H1 (cell line): Measurements from ENCODE around the gene EN1. TPM values are rescaled to one million over a fixed set of nuclear protein-coding genes. Genes with fewer than 3 reads are reported as not detected.

Experiments used
- CTCF ChIA-PET: fragments of 300-600 bp; sonication (Branson Sonifier 250); formaldehyde crosslinking; loops from one replicate; lab custom pipeline; 2021; ENCODE audit not compliant: partially characterized antibody; lab: Charles Lee
- POLR2A ChIA-PET: fragments of 300-600 bp; sonication (Branson Sonifier 250); formaldehyde crosslinking; loops from one replicate; lab custom pipeline; 2021; ENCODE audit warnings: inconsistent platforms; ENCODE audit not compliant: partially characterized antibody; lab: Charles Lee
- DNase-seq, 2 experiments: peaks; one replicate each; pipeline versions ENCODE4 v3.0.0 to v3.0.0-alpha.2; 2010 to 2022; ENCODE audit warnings: low spot score in 2 of 2, low read depth in 1 of 2, mixed read lengths in 1 of 2
- FAIRE-seq: peaks from 2 replicates; lab custom pipeline; 2011; peaks lifted over from hg19 to GRCh38; lab: Jason Lieb, UNC
- H2AFZ ChIP-seq: 2 replicates; pipeline ENCODE4 v1.8.1; 2012; ENCODE audit warnings: low read length, inconsistent platforms
- H2AK5ac ChIP-seq: 2 replicates; pipeline ENCODE4 v1.6.1; 2013; ENCODE audit warnings: low read depth, low read length
- H2BK120ac ChIP-seq: replicated peaks from 2 replicates; pipeline ENCODE3; 2013; ENCODE audit warnings: low read depth, low read length, inconsistent platforms
- H2BK12ac ChIP-seq: 2 replicates; pipeline ENCODE4 v1.6.1; 2013; ENCODE audit warnings: low read depth, low read length
- H2BK15ac ChIP-seq: 2 replicates; pipeline ENCODE4 v1.6.1; 2013; ENCODE audit warnings: low read length
- H2BK20ac ChIP-seq: 2 replicates; pipeline ENCODE4 v1.6.1; 2013; ENCODE audit warnings: low read length
- H2BK5ac ChIP-seq: 2 replicates; pipeline ENCODE4 v1.6.1; 2013; ENCODE audit warnings: low read depth, low read length
- H3K14ac ChIP-seq: 2 replicates; pipeline ENCODE4 v1.6.1; 2013; ENCODE audit warnings: inconsistent platforms; ENCODE audit not compliant: insufficient read length
- H3K18ac ChIP-seq: 2 replicates; pipeline ENCODE4 v1.6.1; 2013; ENCODE audit warnings: low read length; ENCODE audit errors: extremely low read depth
- H3K23ac ChIP-seq: 2 replicates; pipeline ENCODE4 v1.6.1; 2013; ENCODE audit warnings: inconsistent platforms; ENCODE audit not compliant: insufficient read length
- H3K23me2 ChIP-seq: 2 replicates; pipeline ENCODE4 v1.6.1; 2013; ENCODE audit warnings: low read depth, low read length
- H3K27ac ChIP-seq: 2 replicates; pipeline ENCODE4 v1.6.1; 2011; ENCODE audit warnings: low read depth, low read length, inconsistent platforms
- H3K27me3 ChIP-seq, 4 experiments: replicated peaks in 1 of 4; 1 replicate in 1 of 4; 2 replicates in 3 of 4; pipeline versions ENCODE4 v1.6.1 to v1.8.1; 2011 to 2013; ENCODE audit warnings: low read length in 3 of 4, mild to moderate bottlenecking in 3 of 4, inconsistent platforms in 2 of 4, mixed read lengths in 2 of 4, moderate library complexity in 1 of 4; ENCODE audit not compliant: control insufficient read depth in 3 of 4, insufficient read depth in 3 of 4; ENCODE audit errors: extremely low read depth in 1 of 4
- H3K36me3 ChIP-seq, 4 experiments: 2 replicates each; pipeline versions ENCODE4 v1.6.1 to v1.8.1; 2011 to 2013; ENCODE audit warnings: mild to moderate bottlenecking in 4 of 4, low read length in 3 of 4, moderate library complexity in 2 of 4, control low read depth in 1 of 4, inconsistent platforms in 1 of 4; ENCODE audit not compliant: insufficient read depth in 4 of 4, control insufficient read depth in 2 of 4
- H3K4ac ChIP-seq: replicated peaks from 2 replicates; pipeline ENCODE3; 2013; ENCODE audit warnings: low read length, low read depth, mixed read lengths, inconsistent platforms; ENCODE audit not compliant: insufficient read length
- H3K4me1 ChIP-seq, 4 experiments: replicated peaks in 1 of 4; 1 replicate in 1 of 4; 2 replicates in 3 of 4; pipeline versions ENCODE4 v1.6.1 to v1.8.1; 2011 to 2013; ENCODE audit warnings: low read length in 3 of 4, inconsistent platforms in 2 of 4, mixed read lengths in 1 of 4; ENCODE audit not compliant: insufficient read depth in 4 of 4, control insufficient read depth in 3 of 4
- H3K4me2 ChIP-seq, 2 experiments: 2 replicates each; pipeline versions ENCODE4 v1.6.1 to v1.8.1; 2011 to 2013; ENCODE audit warnings: low read depth in 2 of 2, low read length in 2 of 2, control low read depth in 1 of 2, inconsistent platforms in 1 of 2, mild to moderate bottlenecking in 1 of 2; ENCODE audit not compliant: insufficient read depth in 1 of 2
- H3K4me3 ChIP-seq, 4 experiments: fragments of 200-600, 300-600 bp in 1 of 4; sonication (generic), shearing (Covaris generic), sonication (Bioruptor Twin) in 1 of 4; 2 replicates each; pipeline versions ENCODE4 v1.5.1 to v1.8.1; 2011 to 2016; ENCODE audit warnings: low read length in 4 of 4, low read depth in 3 of 4, control low read depth in 2 of 4, inconsistent platforms in 2 of 4, mild to moderate bottlenecking in 2 of 4, mixed read lengths in 1 of 4, moderate library complexity in 1 of 4; ENCODE audit not compliant: insufficient read depth in 2 of 4; ENCODE audit errors: extremely low read depth in 1 of 4
- H3K56ac ChIP-seq: replicated peaks from 2 replicates; pipeline ENCODE3; 2013; ENCODE audit warnings: low read depth, mild to moderate bottlenecking, mixed read lengths, low read length, inconsistent platforms; ENCODE audit not compliant: insufficient read length
- H3K79me1 ChIP-seq: 2 replicates; pipeline ENCODE4 v1.6.1; 2013; ENCODE audit warnings: low read depth, low read length, control low read depth
- H3K79me2 ChIP-seq, 2 experiments: 2 replicates each; pipeline versions ENCODE4 v1.6.1 to v1.8.1; 2012 to 2013; ENCODE audit warnings: low read length in 2 of 2, mild to moderate bottlenecking in 2 of 2, inconsistent platforms in 1 of 2; ENCODE audit not compliant: insufficient read depth in 2 of 2, control insufficient read depth in 1 of 2
- H3K9ac ChIP-seq, 4 experiments: replicated peaks in 1 of 4; 1 replicate in 1 of 4; 2 replicates in 3 of 4; pipeline versions ENCODE4 v1.6.1 to v1.8.1; 2011 to 2013; ENCODE audit warnings: low read depth in 3 of 4, low read length in 3 of 4, control low read depth in 2 of 4, mild to moderate bottlenecking in 2 of 4, moderate library complexity in 2 of 4, inconsistent platforms in 1 of 4; ENCODE audit errors: extremely low read depth in 1 of 4
- H3K9me3 ChIP-seq, 2 experiments: 2 replicates each; pipeline versions ENCODE4 v1.6.1 to v1.8.1; 2012 to 2013; ENCODE audit warnings: mild to moderate bottlenecking in 2 of 2, moderate library complexity in 2 of 2, control low read depth in 1 of 2, inconsistent platforms in 1 of 2, low read depth in 1 of 2, low read length in 1 of 2, mixed read lengths in 1 of 2; ENCODE audit not compliant: insufficient read depth in 2 of 2
- H4K20me1 ChIP-seq, 2 experiments: replicated peaks in 1 of 2; 2 replicates each; pipeline versions ENCODE3 to v1.8.1; 2011 to 2013; ENCODE audit warnings: inconsistent platforms in 2 of 2, low read length in 2 of 2, mild to moderate bottlenecking in 1 of 2; ENCODE audit not compliant: insufficient read depth in 2 of 2, control insufficient read depth in 1 of 2
- H4K5ac ChIP-seq: 2 replicates; pipeline ENCODE4 v1.6.1; 2013; ENCODE audit warnings: low read length, low read depth, mixed read lengths, inconsistent platforms; ENCODE audit not compliant: insufficient read length
- H4K8ac ChIP-seq: 2 replicates; pipeline ENCODE4 v1.8.0; 2013; ENCODE audit warnings: mild to moderate bottlenecking, moderate library complexity, low read length, inconsistent platforms; ENCODE audit not compliant: insufficient read depth; ENCODE audit errors: extremely low read depth
- H4K91ac ChIP-seq: replicated peaks from 2 replicates; pipeline ENCODE3; 2013; ENCODE audit warnings: low read length, mixed read lengths, inconsistent platforms; ENCODE audit not compliant: insufficient read length
- CREB1 ChIP-seq: IDR thresholded peaks from 2 replicates; pipeline ENCODE4 v1.6.1; 2012; ENCODE audit warnings: inconsistent platforms
- EP300 ChIP-seq, 2 experiments: IDR thresholded peaks; 1 replicate in 1 of 2; 2 replicates in 1 of 2; pipeline ENCODE4 v1.6.1; 2011 to 2012; ENCODE audit warnings: low read depth in 2 of 2, low read length in 2 of 2, mild to moderate bottlenecking in 2 of 2, borderline replicate concordance in 1 of 2, inconsistent platforms in 1 of 2, moderate library complexity in 1 of 2
- HDAC2 ChIP-seq, 2 experiments: fragments of 300-600 bp in 1 of 2; sonication (generic) in 1 of 2; IDR thresholded peaks; 2 replicates each; pipeline ENCODE4 v1.6.1; 2011 to 2012; ENCODE audit warnings: low read depth in 2 of 2, low read length in 2 of 2, mild to moderate bottlenecking in 2 of 2, moderate library complexity in 2 of 2, borderline replicate concordance in 1 of 2, inconsistent platforms in 1 of 2
- JUND ChIP-seq: IDR thresholded peaks from 2 replicates; pipeline ENCODE4 v1.6.1; 2011; ENCODE audit warnings: mild to moderate bottlenecking, improper control_type of control experiment, low read length
- NANOG ChIP-seq: IDR thresholded peaks from 2 replicates; pipeline ENCODE4 v1.6.1; 2011; ENCODE audit warnings: low read length, low read depth, mild to moderate bottlenecking, inconsistent platforms; ENCODE audit not compliant: insufficient read depth, poor library complexity, severe bottlenecking
- POLR2AphosphoS5 ChIP-seq: IDR thresholded peaks from 2 replicates; pipeline ENCODE4 v1.6.1; 2011; ENCODE audit warnings: low read depth, low read length
- RFX5 ChIP-seq: IDR thresholded peaks from 2 replicates; pipeline ENCODE4 v1.6.1; 2011; ENCODE audit warnings: low read depth, low read length, improper control_type of control experiment, borderline replicate concordance
- RXRA ChIP-seq: IDR thresholded peaks from 2 replicates; pipeline ENCODE4 v1.6.1; 2011; ENCODE audit warnings: low read depth, mild to moderate bottlenecking, low read length, moderate library complexity; ENCODE audit not compliant: insufficient read depth
- SIX5 ChIP-seq: IDR thresholded peaks from 2 replicates; pipeline ENCODE4 v1.6.1; 2011; ENCODE audit warnings: mild to moderate bottlenecking, low read depth, low read length
- SUZ12 ChIP-seq: fragments of 200-600 bp; sonication (generic); IDR thresholded peaks from 2 replicates; pipeline ENCODE4 v1.6.1; 2012; ENCODE audit warnings: mild to moderate bottlenecking, inconsistent platforms, low read length, moderate library complexity, mixed read lengths
- WGBS, 2 experiments: shearing (Covaris generic) in 1 of 2; methylation state at CpG; one replicate each; pipeline versions ENCODE4 v1.1.6 to v1.1.7; 2013 to 2015; ENCODE audit warnings: low lambda C conversion rate in 2 of 2, mixed read lengths in 2 of 2, inconsistent platforms in 1 of 2, low coverage in 1 of 2, missing lambda C conversion rate in 1 of 2; ENCODE audit not compliant: insufficient replicate concordance in 2 of 2, insufficient coverage in 1 of 2, insufficient read length in 1 of 2; ENCODE audit errors: extremely low coverage in 1 of 2, missing lambda C conversion rate in 1 of 2; 5-methylcytosine and 5-hydroxymethylcytosine counted together
- polyA plus RNA-seq, 7 experiments: library from polyadenylated mRNA; depleted of rRNA in 3 of 7; stranded (reverse) in 5 of 7; unstranded in 2 of 7; fragments of >200 nt in 5 of 7; fragments of 200-250 nt in 2 of 7; gene quantifications; 1 replicate in 5 of 7; 2 replicates in 1 of 7; 4 replicates in 1 of 7; pipeline versions ENCODE4 v1.2.1 to v1.2.3, GENCODE V29; 2011 to 2013; ENCODE audit warnings: missing spikeins in 2 of 7, mixed read lengths in 2 of 7
- total RNA-seq: library from RNA; stranded (reverse); fragmentation: NEBNext Ultra II Directional; extraction: Animal tissue kit (Norgen Biotek cat#: 25700); gene quantifications from 2 replicates; pipeline ENCODE4 v1.2.1, GENCODE V29; 2021
- TF ChIP-seq, protein P1 (sequence below): IDR thresholded peaks from 2 replicates; pipeline ENCODE4 v1.6.1; 2012; ENCODE audit warnings: inconsistent platforms

The EN1 gene
- total and polyA plus RNA-seq, 2 of the 8 experiments (the other 6 are each of a cell fraction or from before 2014, with no cell fraction given), result not detected

DNA sequence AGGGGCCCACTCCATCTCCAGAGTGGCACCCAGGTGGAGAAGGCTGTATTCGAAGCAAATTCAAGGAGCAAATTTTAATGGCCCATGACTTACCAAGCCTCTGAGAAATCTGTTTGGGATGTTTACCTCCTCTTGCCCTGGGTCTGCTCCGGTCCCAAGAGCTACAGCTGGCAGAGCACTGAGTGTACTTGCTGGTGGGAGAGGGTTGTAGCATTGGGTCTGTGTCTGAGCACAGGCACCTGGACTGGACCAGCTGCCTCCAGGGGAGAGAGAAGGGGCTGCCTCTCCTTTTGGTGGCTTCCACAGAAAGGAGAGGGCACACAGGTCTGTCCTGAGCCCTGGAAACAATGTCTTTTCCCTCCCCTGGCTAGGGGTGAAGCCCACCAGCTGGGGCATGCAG lies 9.8 kb downstream of the EN1 start:
- Histone ChIP-seq H2BK12ac (no peak overlapping the region), H2AK5ac (no peak overlapping the region), H3K4me3 (no peak overlapping the region), H3K36me3 (peaks cover 0 to 15% (median 0%) of the 10 kb centered on the region in 4 experiments; a peak in 1 of 8 replicates), H4K20me1 (peaks cover 14 to 16% of the 10 kb centered on the region in 2 experiments), H3K4ac (no peak overlapping the region), H2BK120ac (no peak overlapping the region), H4K5ac (no peak overlapping the region), H3K79me2 (no peaks in the 10 kb centered on the region), H3K23me2 (peaks cover 19% of the 10 kb centered on the region; the same call in 1 of the 2 replicates), H2BK15ac (no peak overlapping the region), H3K9me3 (no peaks in the 10 kb centered on the region; a peak in 1 of 4 replicates), H3K23ac (no peak overlapping the region), H2BK20ac (no peak overlapping the region), H3K18ac (no peak overlapping the region), H4K91ac (no peak overlapping the region), H3K27ac (no peak overlapping the region), H3K56ac (no peak overlapping the region), H3K4me2 (peak overlapping the region in 1 of 2 experiments; percentile 88; a peak in 1 of 4 replicates), H3K14ac (no peak overlapping the region), H4K8ac (no peak overlapping the region), H3K9ac (no peak overlapping the region; a peak in 1 of 7 replicates), H3K79me1 (no peaks in the 10 kb centered on the region), H3K4me1 (peaks cover 5 to 41% (median 26%) of the 10 kb centered on the region in 4 experiments), H3K27me3 (peaks cover 98 to 100% (median 100%) of the 10 kb centered on the region in 4 experiments), H2BK5ac (no peak overlapping the region), H2AFZ (no peak overlapping the region)
- FAIRE-seq, result no peak
- DNase-seq, result no peak
- TF ChIP-seq EP300 (IDR thresholded peaks at IDR 0.05; ENCODE audit: borderline replicate concordance in 1 of 2, low read depth in 2 of 2, low read length in 2 of 2) (no peak), NANOG (no peak), JUND (no peak), HDAC2 (IDR thresholded peaks at IDR 0.05; ENCODE audit: borderline replicate concordance in 1 of 2, low read depth in 2 of 2, low read length in 2 of 2) (no peak), CREB1 (no peak), SIX5 (no peak), SUZ12 (no peak), RFX5 (no peak), POLR2AphosphoS5 (no peak), RXRA (no peak)
- TF ChIP-seq, protein P1, sequence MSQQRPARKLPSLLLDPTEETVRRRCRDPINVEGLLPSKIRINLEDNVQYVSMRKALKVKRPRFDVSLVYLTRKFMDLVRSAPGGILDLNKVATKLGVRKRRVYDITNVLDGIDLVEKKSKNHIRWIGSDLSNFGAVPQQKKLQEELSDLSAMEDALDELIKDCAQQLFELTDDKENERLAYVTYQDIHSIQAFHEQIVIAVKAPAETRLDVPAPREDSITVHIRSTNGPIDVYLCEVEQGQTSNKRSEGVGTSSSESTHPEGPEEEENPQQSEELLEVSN, result no peak
- 48% methylated on average over 2 of the region's 2 CpGs; no CpG with 5 or more reads in 1 of the 2 experiments for WGBS, 2 experiments
- CTCF ChIA-PET, result interaction anchor here (4.5 kb wide), 1 partner anchor 11 kb away, joined by 13 read pairs; no protein-coding TSS in a partner anchor
- POLR2A ChIA-PET, result interaction anchor here (1.2 kb wide), 1 partner anchor 8 kb away, joined by 3 read pairs; no protein-coding TSS in a partner anchor
